Inflammatory macrophage treated with lipopolysaccharide for 1 hour (primary cell): ENCODE data around the gene PIEZO1.

Source experiments
- DNase-seq, 2 donors: peaks; one replicate each; pipeline ENCODE4 v3.0.0-alpha.2; 2020 to 2022

The PIEZO1 gene

DNA sequence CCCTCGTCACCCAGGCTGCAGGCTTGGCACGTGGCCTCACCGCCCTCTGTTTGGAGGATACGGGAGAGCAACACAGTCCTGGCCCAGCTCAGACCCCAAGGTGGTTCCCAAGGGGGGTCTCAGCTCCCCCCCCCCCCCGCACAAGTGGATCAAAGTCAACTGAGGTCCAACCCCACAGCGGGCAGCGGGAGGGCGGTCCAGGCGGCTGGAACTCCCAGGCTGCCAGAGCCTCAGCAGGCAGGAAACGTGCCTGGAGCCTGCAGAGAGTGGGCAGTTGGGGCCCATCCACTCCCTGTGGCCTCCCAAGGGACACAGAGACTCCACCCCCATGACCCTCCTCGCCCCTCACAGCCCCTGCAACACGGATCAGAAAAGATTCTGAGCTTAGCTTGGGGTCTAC, 36.7 kb downstream of the PIEZO1 start:
- no peak for DNase-seq

DNA sequence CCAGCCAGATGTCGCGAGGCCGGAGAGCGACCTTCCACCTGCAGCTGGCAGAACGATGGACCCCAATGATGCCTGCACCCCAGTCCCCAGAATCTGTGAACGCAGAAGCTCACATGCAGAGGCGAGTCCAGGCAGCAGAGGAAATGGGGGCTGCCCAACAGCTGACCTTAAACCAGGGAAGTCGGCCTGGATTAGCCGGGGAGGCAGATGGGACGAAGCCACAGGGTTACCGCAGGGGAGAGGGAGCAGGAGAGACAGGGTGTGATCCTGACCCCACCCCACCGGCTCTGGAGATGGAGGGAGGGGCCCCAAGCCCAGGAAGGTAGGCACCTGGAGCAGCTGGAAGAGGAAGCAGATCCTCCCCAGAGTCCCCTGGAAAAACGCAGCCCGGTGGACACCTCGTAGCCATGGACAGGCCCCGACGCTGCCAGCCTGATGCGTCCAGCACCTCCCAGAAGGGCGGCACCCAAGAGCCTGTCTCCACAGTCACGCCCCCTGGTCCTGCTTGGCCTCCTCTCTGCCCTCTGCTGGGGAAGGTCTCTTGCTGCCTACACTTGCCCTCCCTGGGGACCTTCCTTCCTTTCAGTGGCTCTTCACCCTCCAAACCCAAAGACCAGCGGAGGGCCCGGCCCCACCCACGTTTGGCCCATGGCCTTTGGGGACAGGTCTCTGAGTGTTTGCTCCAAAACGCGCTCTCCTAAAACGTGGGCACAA, 37.3 kb downstream of the PIEZO1 start:
- DNase-seq = peak; percentile 28 to 55

DNA sequence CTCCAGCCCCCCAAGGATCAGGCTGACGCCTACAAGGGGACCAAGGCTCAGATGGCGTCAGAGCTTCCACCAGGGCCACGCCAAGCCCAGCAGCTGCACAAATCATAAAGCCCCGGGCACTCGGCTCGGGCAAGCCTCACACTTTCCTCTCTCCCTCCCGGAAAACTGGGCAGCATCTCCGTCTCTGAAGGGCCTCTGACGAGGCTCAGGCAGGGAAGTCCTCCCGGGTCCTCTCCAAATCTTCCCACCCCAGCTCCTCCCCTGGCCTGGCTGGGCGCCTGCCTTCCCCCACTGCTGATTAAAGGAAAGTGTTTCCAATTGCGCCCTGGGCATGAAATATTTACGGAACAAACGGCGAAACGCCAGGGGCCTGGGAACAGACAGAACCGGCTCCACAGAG, 38.5 kb downstream of the PIEZO1 start:
- DNase-seq = no peak

DNA sequence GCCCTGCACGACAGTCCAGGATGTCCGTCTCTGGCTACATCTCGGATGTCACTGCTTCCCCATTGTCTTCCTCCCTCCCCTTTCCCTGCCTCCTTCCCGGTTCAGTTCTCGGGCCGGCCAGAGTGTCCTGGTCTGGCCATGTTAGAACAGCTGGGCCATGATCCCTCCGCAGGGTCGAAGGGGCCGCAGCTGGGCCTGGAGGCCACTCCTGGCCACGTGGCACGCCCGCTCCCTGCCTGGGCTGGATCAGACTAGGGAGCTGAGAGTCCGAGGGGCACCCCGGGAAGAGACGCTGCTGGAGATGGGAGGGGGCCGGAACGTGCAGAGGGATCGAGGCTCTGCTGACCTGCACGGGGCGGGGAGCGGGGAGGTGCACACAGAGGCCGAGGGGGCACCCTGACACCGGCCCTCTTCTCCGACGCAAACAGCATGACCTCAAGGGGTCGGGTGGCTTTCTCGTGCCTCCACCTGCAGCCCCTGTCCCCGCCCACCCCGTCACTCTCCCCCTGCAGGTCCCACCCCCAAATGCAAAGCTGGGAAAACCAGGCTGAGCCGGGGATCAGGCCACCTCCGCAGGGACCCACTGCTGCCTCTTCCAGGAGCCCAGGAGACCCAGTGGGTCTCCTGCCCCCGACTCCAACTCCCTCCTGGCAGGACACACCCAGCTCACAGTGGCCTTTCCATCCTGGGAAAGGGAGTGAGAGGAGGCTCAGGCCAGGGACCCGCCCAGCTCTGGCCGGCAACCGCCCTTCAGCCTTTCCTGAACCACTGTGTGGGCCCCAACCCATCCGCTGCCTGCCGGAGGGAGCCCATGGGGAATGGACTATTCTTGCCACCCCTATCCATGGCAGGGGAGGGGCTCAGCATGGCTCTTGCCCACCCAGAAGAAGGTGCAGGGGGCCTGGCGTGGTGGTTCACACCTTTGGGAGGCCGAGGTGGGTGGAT, 40.2 kb downstream of the PIEZO1 start:
- DNase-seq = no peak

DNA sequence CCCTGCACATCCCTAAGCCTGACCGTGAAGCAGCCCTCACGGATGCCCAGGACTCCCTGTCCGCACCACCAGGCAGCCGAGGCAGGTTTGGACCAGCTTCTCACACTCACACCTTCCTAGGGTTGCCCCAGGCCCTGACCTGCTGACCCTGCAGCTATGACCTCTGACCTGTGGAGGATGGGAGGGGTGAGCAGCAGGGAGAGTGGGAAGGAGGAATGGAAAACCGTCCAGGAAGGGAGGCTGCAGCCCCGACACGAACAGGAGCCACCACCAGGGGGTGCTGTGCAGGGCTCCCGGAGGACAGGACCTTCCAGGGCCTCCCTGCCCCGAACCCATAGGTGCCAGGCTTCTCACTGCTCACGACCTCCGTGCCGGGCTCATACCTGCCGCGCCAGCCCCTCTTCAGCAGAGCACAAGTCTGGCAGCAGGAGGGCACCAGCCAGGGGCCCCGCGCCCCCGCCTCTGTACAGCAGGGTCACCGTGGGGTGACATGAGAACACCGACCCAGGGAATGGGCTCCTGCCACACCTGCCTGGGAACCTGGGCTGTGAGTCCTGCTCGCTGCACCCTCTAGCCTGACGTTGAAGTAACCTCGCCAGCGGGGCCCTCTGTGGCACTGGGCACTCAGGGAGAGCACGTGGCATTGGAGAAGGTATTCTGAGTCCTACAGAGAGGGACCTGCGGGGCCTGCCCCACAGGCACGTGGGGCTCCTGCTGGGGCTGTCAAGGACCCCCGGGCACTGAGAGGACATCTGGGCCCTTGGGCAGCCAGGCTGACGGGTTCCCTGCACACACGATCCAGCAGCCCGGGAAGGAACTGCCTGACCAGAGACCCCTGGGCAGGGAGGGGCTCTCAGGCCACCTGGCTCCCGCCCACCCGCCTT, 41.1 kb downstream of the PIEZO1 start:
- DNase-seq = peak; percentile 34 to 79

DNA sequence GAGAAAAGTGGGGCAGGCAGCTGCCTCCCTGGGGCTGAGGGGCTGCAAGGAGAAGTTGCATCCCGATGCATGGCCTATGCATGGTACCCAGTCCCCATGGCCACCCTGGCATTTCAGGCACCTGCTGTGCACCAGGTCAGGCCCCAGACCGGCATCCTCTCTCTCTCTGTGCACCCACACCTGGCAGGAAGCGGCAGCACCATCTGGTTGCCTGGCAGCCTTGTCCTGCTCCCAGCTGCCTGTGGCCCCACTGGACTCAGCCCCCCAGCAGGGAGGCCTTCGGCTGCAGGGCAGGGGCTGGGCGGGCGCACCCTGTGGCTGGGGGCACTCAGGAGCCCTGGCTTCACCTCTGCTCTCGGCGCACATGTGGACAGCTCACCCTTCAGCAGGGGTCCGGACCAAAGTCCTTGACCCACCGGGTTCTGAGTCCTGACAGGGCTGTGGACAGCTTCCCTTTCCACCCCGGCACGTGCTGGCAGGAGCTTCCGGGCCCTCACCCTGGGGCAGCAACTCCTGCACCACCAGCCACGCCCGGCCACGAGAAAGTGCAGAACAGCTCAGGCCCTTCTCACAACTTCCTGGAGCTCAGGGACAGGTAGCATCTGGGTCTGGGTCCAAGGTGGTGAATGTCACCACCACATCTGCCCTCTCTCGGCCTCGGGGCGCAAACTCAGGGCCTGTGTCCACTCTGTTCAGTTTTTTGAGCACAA, 42.0 kb downstream of the PIEZO1 start:
- DNase-seq = no peak

DNA sequence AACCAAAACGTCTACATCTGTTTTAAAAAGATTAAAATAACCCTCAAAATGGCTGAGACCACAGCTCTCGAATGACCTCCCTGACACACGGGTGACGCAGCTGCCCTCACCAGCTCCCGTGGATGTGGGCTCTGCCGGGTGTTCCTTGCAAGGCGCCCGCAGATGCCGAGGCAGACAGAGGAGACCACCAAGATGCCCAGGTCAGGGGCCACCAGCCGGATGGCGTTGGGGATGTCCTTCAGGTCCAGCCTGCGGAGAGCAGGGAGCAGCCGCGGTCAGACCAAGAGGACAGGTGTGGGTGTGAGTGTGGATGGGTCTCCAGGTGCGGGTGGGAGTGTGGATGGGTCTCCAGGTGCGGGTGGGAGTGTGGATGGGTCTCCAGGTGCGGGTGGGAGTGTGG, 43.7 kb downstream of the PIEZO1 start:
- DNase-seq = no peak

DNA sequence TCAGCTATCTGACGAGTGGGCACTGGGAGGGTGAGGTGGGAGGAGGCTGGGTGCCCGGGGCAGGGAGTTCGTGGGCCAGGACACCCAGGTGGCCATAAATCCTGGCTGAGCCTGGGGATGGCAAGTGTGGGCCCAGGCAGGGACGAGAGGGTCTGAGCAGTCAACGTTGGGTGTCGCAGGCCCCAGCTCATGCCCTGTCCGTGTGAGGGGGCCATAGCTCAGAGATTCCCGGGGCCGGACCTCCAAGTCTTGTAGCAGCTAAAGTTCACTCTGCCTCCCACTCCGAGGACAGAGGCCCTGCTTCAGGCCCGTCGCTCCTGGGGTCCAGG, 44.3 kb downstream of the PIEZO1 start:
- DNase-seq = no peak

DNA sequence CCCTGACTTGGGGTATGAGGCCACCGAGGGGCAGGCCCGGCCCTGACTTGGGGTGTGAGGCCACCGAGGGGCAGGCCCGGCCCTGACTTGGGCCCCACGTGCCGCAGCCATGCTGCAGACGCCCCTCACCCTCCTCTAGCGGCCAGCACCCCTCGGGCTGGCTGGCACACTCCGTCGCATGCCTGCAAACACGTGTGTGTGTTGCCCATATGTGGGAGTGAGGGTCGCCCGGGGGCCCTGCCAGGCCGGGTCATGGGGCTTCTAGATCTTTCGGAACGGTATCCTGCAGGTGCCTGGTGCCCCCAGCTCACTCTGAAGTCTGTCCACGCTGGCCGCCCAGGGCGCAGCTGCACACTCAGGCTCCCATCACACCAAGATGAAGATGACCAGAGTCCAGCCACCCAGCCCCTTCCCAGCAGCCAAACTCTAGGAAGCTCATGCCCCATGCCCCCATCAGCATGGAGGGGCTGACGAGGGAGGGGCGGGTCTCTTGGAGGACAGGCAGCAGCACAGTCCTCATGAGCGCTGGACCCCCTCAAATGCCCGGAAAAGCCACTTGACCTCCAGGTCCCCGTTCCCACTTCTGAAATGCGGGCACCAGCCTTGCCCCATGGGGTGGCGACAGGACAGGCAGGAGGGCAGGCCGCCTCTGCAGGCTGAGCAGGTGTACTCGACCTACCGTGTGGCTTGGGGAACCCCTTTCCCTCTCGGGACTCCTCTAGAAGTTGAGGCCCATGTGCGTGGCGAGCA, 44.9 kb downstream of the PIEZO1 start:
- no peak for DNase-seq

DNA sequence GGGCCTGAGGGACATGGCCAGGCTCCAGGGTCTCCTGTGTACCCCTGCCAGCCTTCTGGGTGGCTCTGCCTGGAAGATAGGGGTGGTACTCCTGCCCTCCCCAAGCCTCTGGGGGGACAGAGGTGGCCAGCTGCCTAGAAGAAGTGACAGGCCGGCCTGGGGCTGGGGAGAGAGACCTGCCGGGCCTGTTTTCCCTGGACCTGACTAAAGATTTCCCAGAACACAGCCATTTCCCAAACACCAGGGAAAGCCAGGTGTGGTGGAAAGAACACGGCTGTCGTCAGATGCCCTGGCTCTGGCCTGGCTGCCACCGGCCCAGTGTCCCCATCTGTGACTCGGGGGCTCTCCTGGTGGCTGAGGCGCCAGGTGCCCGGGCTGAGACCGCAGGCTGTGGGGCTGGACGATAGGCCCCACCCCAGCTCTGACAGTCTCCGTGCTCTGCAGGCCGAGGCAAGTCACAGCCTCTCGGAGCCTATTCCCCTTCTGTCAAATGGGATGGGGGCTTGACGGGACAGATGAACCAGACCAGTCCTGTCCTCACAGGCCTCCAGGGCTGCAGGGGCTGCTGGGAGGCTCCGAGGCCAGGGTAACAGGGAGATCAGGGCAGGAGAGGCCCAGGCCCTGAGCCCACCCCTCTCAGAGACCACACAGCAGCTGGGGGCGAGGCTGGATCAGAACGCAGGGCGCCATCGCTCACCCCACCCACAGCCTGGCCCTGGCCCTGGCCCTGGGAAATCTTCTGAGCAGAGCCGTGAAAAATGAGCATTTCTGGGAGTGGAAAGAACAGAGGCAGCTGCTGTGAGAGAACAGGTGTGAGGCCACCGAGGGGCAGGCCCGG, 45.7 kb downstream of the PIEZO1 start:
- no peak for DNase-seq

DNA sequence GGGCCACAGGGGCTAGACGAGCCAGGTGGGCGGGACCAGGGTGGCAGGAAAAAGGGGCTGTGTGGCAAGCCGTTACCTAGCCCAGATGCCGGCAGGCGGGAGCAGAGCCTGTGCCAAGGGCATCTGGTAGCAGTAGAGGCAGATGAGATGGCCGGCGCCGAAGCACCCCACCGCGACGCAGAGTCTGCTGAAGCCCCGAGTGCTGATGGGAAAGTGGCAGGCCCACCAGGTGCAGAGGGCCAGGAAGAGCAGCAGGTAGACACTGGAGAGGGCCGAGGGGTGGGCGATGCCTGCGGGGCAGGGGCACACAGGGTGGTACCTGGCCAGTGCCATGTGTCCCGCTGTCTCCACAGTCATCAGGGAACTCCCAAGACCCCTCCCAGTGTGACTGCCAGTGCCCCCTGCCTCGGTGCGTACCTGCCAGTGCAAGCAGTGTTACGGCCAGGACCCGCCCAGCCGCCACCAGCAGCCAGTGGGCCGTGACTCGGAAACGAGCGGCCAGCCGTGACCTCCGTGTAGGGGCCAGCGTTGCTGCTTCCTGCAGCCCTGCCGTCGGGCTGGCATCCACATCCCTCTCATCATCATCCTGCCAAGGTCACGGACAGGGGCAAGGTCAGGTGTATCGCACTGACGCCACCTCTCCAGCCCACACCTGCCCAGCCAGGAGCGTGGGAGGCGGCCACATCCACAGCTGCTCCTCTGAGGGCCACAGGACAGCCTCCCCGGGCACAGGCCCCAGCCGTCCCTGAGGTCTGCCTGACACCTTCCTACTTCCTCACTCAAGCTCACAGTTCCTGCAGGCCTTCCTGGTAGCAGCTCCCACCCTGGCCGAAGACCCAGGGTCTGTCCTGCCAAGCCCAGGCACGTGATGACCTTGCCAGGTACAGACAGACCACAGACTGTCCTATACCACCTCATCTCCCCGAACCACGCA, 46.6 kb downstream of the PIEZO1 start:
- no peak for DNase-seq

DNA sequence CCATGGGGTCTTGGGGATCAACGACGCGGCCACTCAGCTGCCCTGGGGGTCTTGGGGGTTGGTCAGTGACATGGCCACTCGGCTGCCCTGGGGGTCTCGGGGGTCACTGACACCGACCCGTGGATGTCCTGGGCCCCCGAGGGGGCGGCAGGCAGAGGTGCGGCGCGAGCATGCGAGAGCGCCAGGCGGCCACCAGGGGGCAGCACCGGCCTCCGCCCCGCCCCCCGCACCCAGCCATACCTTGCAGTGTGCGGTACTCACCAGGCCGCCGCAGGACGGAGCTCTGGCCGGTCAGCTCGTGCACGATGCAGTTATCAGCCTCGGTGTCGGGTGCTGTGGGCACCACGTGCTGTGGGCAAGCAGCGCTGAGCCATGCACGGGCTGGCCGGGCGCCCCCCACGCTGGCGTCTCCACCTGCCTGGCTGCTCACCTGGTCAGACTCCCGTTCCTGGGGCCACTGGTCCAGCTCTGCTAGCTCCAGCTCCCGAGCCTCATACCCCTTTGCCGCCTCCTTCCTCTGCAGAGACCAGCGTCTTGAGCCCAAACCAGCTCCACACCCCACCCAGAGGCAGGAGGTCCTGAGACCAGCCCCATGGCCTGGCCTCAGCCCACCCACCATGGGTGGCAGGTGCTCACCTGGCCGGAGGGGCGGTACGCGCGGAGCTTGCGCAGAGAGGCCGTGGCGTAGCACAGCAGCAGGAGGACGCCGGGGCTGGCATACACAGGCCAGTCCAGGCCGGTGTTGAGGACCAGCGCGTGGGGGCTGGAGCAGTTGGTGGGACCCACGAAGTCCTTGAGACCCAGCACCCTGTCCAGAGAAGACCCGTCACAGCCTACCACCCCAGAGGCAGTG, 47.5 kb downstream of the PIEZO1 start:
- DNase-seq = peak; percentile 33 to 70

DNA sequence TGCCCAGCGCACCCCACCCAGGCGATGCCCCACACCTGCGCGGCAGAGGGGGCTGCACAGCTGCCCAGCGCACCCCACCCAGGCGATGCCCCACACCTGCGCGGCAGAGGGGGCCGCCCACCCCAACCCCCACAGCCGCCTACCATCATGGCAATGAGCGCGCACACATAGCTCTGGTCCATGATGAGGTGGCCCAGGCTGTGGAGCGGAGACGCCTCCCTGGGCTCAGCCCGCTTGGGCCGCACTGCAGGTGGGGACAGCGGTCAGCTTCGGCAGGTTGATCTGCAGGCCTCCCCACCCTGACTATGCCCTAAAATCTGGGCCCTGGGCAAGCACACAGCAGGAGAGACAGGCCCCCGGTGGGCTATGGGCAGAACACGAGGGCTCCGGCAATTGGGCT, 48.5 kb downstream of the PIEZO1 start:
- DNase-seq = no peak

DNA sequence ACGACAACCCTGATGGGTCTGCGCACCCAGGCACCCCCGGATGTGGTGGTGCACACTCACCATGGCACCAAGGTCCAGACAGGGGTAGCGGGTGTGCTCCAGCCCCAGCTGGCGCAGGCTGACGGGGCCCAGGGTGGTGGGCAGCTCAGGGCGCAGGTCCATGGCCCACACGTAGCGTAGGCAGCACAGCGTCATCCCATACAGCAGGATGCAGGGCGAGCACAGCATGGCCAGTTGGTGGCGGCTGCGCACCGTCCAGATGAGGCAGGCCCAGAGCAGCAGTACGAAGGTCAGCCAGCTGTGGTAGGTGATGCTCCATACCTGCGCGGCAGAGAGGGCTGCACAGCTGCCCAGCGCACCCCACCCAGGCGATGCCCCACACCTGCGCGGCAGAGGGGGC, 48.9 kb downstream of the PIEZO1 start:
- no peak for DNase-seq

DNA sequence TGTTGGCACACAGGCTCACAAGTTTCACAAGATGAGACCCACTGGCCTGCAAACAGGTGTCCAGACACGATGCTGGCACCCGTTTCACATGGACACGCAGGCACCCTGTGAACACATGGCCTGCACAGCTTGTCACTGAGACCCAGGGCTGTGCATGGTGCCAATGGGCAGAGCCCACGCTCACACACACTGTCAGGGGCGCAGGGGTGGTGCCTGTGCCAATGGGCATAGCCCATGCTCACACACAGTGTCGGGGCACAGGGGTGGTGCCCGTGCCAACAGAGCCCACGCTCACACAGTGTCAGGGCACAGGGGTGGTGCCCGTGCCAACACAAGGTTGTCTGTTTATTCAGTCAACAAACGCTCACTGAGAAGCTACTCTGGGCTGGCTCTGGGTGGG, 49.4 kb downstream of the PIEZO1 start:
- DNase-seq = no peak

DNA sequence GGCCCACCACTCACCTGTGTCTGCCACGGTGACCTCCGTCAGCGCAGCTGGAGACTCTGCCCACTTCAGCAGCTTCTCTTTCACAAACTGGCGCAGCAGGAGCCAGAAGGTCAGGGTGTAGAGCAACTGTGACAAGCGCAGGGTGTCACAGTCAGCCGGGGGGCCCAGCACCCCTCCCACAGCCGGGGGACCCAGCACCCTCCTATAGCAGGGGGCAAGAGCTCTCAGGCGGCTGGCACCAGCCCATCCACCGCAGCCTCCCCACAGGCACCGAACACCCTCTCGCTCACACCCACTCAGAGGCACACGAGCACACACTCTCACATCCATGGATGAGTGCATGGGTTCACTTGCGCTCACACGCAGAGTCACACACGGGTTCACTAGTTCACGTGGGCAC, 49.9 kb downstream of the PIEZO1 start:
- no peak for DNase-seq

DNA sequence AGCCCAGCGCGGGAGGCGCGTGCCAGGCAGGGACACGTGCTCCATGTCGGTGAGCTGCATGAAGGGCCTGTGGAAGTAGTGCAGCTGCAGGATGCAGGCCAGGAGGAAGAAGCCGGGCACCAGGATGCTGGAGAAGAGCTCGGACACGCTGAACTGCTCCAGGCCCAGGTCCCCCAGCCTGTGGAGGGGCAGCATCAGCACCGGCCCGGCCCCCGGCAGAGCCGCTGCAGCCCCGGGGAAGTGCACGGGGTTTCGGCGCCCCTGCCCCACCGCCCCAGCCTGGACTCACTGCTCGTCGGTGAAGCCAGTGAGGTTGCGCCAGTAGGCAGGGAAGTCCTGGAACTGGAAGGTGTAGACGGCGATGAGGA, 50.7 kb downstream of the PIEZO1 start:
- DNase-seq = no peak

DNA sequence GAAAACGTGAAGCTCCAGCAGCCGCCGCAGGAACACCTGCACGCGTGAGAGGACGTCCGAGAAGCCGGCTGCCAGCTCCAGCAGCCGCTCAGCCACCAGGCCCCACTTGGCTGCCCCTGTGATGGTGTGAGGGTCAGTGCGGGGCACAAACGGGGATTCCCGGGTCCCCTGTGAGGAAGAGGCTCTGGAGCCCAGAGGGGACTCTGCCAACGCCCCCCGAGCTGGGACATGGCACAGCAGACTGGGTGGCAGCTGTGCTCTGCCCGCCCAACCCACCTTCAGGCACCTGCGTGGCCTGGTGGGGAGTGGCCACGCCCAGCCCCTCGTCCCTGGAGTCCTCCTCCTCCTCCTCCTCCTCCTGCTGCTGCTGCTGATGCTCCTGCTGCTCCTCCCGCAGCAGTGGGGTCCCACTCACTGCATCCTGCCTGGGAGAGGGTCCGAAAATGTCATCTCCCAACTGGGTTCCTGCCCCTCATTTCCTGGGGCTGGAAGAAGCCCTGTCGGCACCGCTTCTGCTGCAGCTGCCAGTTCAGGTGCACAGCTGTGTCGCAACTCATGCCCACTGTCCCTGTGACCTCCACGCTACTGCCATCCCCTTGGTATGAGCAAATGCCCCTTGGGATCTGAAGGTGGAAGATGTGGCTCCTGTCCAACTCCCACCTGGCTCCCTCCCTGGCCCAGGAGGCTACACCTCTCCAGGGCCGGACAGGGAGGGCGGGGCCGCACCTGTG, 51.2 kb downstream of the PIEZO1 start:
- DNase-seq = no peak
